ENCODE measurements around the gene DCXR. TPM values are rescaled to one million over a fixed set of nuclear protein-coding genes. Genes with fewer than 3 reads are reported as not detected.

Gene DCXR
- total and polyA plus RNA-seq, 2 of the 13 experiments (the other 11 are each of a cell fraction or from before 2014, with no cell fraction given), result 287 to 311 TPM

- no peak for FAIRE-seq
- CTCF ChIA-PET (ENCODE audit: low intra/inter-chr PET ratio, low total read pairs), result no interaction called here
- no peak overlapping the region for H3K27ac ChIP-seq (ENCODE audit: extremely low read length, insufficient read depth, low read length)
These were observed 25.5 kb upstream of the DCXR start for GRCh38 chr17:82062984-82063368.

More at GRCh38 chr17:82062984-82063368, 25.5 kb upstream of the DCXR start:
- no peaks in the 10 kb centered on the region for H4K20me1 ChIP-seq (ENCODE audit: insufficient read depth, low read length)
- peaks cover 20% of the 10 kb centered on the region for H3K79me2 ChIP-seq (ENCODE audit: insufficient read depth, low read length)
- in situ Hi-C loops (cut with HindIII; ENCODE audit: extremely low pct_ligation_motif_present, low pct_unique_long_range_greater_than_20kb), result no loop called here
- no TSS peak for BruUV-seq (replicated peaks)
- H3K4me1 ChIP-seq (ENCODE audit: insufficient read depth, low read length), result peaks cover 35% of the 10 kb centered on the region
- H2AFZ ChIP-seq (ENCODE audit: low read length), result no peak overlapping the region
- no peak overlapping the region for H3K4me2 ChIP-seq (ENCODE audit: low read depth, low read length)
- DNase-seq (ENCODE audit: low spot score) (no peak), ATAC-seq (no peak)
- peaks cover 31 to 54% of the 10 kb centered on the region in 2 experiments for H3K36me3 ChIP-seq (replicated peaks in 1 of 2; ENCODE audit: control insufficient read depth in 1 of 2, insufficient read depth in 2 of 2, low read length in 2 of 2)
- 100% methylated on average over 1 of the region's 9 CpGs for WGBS (ENCODE audit: low lambda C conversion rate)
- no peak for TF ChIP-seq POGZ (CRISPR knock-in tag; IDR thresholded peaks at IDR 0.05)
- TF ChIP-seq ZNF879 (CRISPR knock-in tag; IDR thresholded peaks at IDR 0.05), result no peak
- TF ChIP-seq ZNF33A (CRISPR knock-in tag; IDR thresholded peaks at IDR 0.05; ENCODE audit: borderline replicate concordance), result no peak
- 0 out of 2 replicates have a peak, but pooled peaks have one; percentile 37 for TF ChIP-seq ZNF468 (CRISPR knock-in tag; IDR thresholded peaks at IDR 0.05)
- TF ChIP-seq HNRNPLL (IDR thresholded peaks at IDR 0.05; ENCODE audit: low read depth, low read length, poor library complexity, severe bottlenecking), result no peak
- peak; percentile 31 for TF ChIP-seq AGO2 (optimal IDR thresholded peaks at IDR 0.05; ENCODE audit: low read depth, low read length)
- 0 out of 2 replicates have a peak, but pooled peaks have one; percentile 1 for TF ChIP-seq ZFP91 (CRISPR knock-in tag; IDR thresholded peaks at IDR 0.05; ENCODE audit: borderline replicate concordance)
- TF ChIP-seq, protein P1, sequence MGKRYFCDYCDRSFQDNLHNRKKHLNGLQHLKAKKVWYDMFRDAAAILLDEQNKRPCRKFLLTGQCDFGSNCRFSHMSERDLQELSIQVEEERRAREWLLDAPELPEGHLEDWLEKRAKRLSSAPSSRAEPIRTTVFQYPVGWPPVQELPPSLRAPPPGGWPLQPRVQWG (CRISPR knock-in tag; IDR thresholded peaks at IDR 0.05; ENCODE audit: borderline replicate concordance, low read depth), result no peak
- no peak for TF ChIP-seq ZNF616 (CRISPR knock-in tag; IDR thresholded peaks at IDR 0.05; ENCODE audit: low read depth)
- TF ChIP-seq, protein P2, sequence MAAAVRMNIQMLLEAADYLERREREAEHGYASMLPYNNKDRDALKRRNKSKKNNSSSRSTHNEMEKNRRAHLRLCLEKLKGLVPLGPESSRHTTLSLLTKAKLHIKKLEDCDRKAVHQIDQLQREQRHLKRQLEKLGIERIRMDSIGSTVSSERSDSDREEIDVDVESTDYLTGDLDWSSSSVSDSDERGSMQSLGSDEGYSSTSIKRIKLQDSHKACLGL (CRISPR knock-in tag; IDR thresholded peaks at IDR 0.05), result no peak
- TF ChIP-seq ZNF430 (CRISPR knock-in tag; IDR thresholded peaks at IDR 0.05), result no peak
- TF ChIP-seq ZNF816 (CRISPR knock-in tag; IDR thresholded peaks at IDR 0.05; ENCODE audit: borderline replicate concordance), result no peak
- TF ChIP-seq, protein P3, sequence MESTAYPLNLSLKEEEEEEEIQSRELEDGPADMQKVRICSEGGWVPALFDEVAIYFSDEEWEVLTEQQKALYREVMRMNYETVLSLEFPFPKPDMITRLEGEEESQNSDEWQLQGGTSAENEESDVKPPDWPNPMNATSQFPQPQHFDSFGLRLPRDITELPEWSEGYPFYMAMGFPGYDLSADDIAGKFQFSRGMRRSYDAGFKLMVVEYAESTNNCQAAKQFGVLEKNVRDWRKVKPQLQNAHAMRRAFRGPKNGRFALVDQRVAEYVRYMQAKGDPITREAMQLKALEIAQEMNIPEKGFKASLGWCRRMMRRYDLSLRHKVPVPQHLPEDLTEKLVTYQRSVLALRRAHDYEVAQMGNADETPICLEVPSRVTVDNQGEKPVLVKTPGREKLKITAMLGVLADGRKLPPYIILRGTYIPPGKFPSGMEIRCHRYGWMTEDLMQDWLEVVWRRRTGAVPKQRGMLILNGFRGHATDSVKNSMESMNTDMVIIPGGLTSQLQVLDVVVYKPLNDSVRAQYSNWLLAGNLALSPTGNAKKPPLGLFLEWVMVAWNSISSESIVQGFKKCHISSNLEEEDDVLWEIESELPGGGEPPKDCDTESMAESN (CRISPR knock-in tag; conservative IDR thresholded peaks at IDR 0.05), result no peak
- no peak for TF ChIP-seq TAF1 (CRISPR knock-in tag; IDR thresholded peaks at IDR 0.05)
- no peaks in the 10 kb centered on the region for H3K9me3 ChIP-seq (ENCODE audit: low read length)
- intact Hi-C loops (cut with micrococcal nuclease; ENCODE audit: unreplicated experiment), result no loop called here
- POLR2A ChIA-PET, result interaction anchor here (0.6 to 1.2 kb wide), 3 partner anchors 8 to 21 kb away, joined by 3 read pairs; no protein-coding TSS in a partner anchor
- no peak overlapping the region for H3K9ac ChIP-seq (ENCODE audit: insufficient read depth, low read depth, low read length)
- H3K4me3 ChIP-seq (replicated peaks in 1 of 3; ENCODE audit: insufficient read depth in 1 of 3, low read depth in 2 of 3, low read length in 3 of 3), result no peak overlapping the region
- H3K27me3 ChIP-seq (ENCODE audit: control insufficient read depth in 1 of 2, insufficient read depth in 2 of 2, low read length in 2 of 2), result no peaks in the 10 kb centered on the region
